C4-2B (cell line): ENCODE data around the gene CD44.

Experiments
- CTCF ChIP-seq: fragments of 450-650 bp; conservative IDR thresholded peaks from 2 replicates; pipeline ENCODE4 v1.5.1; 2017; ENCODE audit warnings: mild to moderate bottlenecking
- ZFX ChIP-seq: fragments of 450-650 bp; IDR thresholded peaks from 2 replicates; pipeline ENCODE4 v1.6.1; 2017

GRCh38 chr11:35210876-35211546, 72.0 kb downstream of the CD44 start:
- TF ChIP-seq CTCF (no peak), ZFX (no peak)
